Kidney glomerular epithelial cell (primary cell): ENCODE results near the gene TM7SF2.
"Not testable (repeated sequence)": the region's sequence is repeated elsewhere in the genome, so short reads cannot be mapped to it uniquely, and the experiment has no call there.

Source experiments
- DNase-seq: peaks from one replicate; lab custom pipeline; 2025; lab: John Stamatoyannopoulos, UW

TM7SF2 gene

GRCh38 chr11:65130631-65131416, 19.2 kb downstream of the TM7SF2 start:
- no peak for DNase-seq

- DNase-seq = no peak
Measured at GRCh38 chr11:65131417-65131776, 19.7 kb downstream of the TM7SF2 start.

GRCh38 chr11:65131895-65132237, 20.2 kb downstream of the TM7SF2 start:
- DNase-seq = no peak

- no peak for DNase-seq
Measured at GRCh38 chr11:65132238-65132987, 20.7 kb downstream of the TM7SF2 start.

GRCh38 chr11:65132988-65133700, 21.5 kb downstream of the TM7SF2 start:
- DNase-seq = peak; percentile 31

GRCh38 chr11:65133724-65134123, 22.1 kb downstream of the TM7SF2 start:
- DNase-seq = no peak

GRCh38 chr11:65134240-65134951, 22.7 kb downstream of the TM7SF2 start, which contains the start of gene SYVN1:
TSS of gene SYVN1 (minus strand) at chr11:65134519. CDS start at chr11:65133601, 918 bp downstream.
- DNase-seq = peak; percentile 92

GRCh38 chr11:65134952-65135632, 23.4 kb downstream of the TM7SF2 start:
- peak; percentile 98 for DNase-seq

- DNase-seq = no peak
Measured at GRCh38 chr11:65135633-65136145, 24.0 kb downstream of the TM7SF2 start.

GRCh38 chr11:65136515-65137096, 24.9 kb downstream of the TM7SF2 start:
- no peak for DNase-seq

GRCh38 chr11:65141896-65142494, 30.3 kb downstream of the TM7SF2 start:
- no peak for DNase-seq

- DNase-seq = no peak
Measured at GRCh38 chr11:65147352-65148075, 35.8 kb downstream of the TM7SF2 start.

- no peak for DNase-seq
Measured at GRCh38 chr11:65148657-65149056, 37.0 kb downstream of the TM7SF2 start.

- not testable (repeated sequence) for DNase-seq
Measured at GRCh38 chr11:65150131-65150508, 38.4 kb downstream of the TM7SF2 start.

- peak; percentile 58 for DNase-seq
Measured at GRCh38 chr11:65150509-65151299, 39.0 kb downstream of the TM7SF2 start.

- DNase-seq = no peak
Measured at GRCh38 chr11:65151331-65151899, 39.7 kb downstream of the TM7SF2 start.

- no peak for DNase-seq
Measured at GRCh38 chr11:65152122-65152521, 40.5 kb downstream of the TM7SF2 start.

GRCh38 chr11:65156256-65156655, 44.6 kb downstream of the TM7SF2 start:
- DNase-seq = no peak

- DNase-seq = no peak
Measured at GRCh38 chr11:65156926-65157325, 45.3 kb downstream of the TM7SF2 start.
